B cell (primary cell): ENCODE measurements around the gene KRTAP20-3. TPM values are rescaled to one million over a fixed set of nuclear protein-coding genes. Genes with fewer than 3 reads are reported as not detected.

Experiments
- ATAC-seq: fragments of 200-7000 bp; cut with Tn5 transposase; one replicate; pipeline ENCODE4 v1.10.0; 2021; ENCODE audit warnings: low read depth, mild to moderate bottlenecking, moderate number of reproducible peaks, moderate library complexity
- CTCF ChIA-PET: fragments of 350-600 bp; sonication (Branson Sonifier 250); formaldehyde crosslinking; loops from one replicate; lab custom pipeline; 2021; ENCODE audit warnings: antibody characterized with exemption, inconsistent platforms; lab: Charles Lee
- POLR2A ChIA-PET: fragments of 350-600 bp; sonication (Branson Sonifier 250); formaldehyde crosslinking; loops from one replicate; lab custom pipeline; 2021; ENCODE audit warnings: antibody characterized with exemption; lab: Charles Lee
- DNase-seq: peaks from one replicate; pipeline ENCODE4 v3.0.0; 2013
- H2AFZ ChIP-seq: 2 replicates; pipeline ENCODE4 v1.6.1; 2012; ENCODE audit warnings: mild to moderate bottlenecking, low read depth, low read length; ENCODE audit not compliant: insufficient read depth, poor library complexity, severe bottlenecking
- H3K27ac ChIP-seq, 2 donors: 1 replicate in 1 of 2; 2 replicates in 1 of 2; pipeline ENCODE4 v1.5.1; 2012 to 2013; ENCODE audit warnings: low read length in 2 of 2, mild to moderate bottlenecking in 2 of 2, moderate library complexity in 1 of 2
- H3K27me3 ChIP-seq, 4 experiments: fragments of 200-600 bp in 1 of 4; sonication (generic) in 1 of 4; replicated peaks in 1 of 4; 1 replicate in 2 of 4; 2 replicates in 2 of 4; pipeline versions ENCODE4 v1.6.1 to v1.7.0; 2013 to 2016; ENCODE audit warnings: low read length in 3 of 4, mild to moderate bottlenecking in 2 of 4, mixed read lengths in 1 of 4, moderate library complexity in 1 of 4; ENCODE audit not compliant: insufficient read depth in 4 of 4, control insufficient read depth in 3 of 4; ENCODE audit errors: control extremely low read depth in 1 of 4
- H3K36me3 ChIP-seq, 2 experiments: replicated peaks in 1 of 2; 1 replicate in 1 of 2; 2 replicates in 1 of 2; pipeline versions ENCODE4 v1.6.1 to v1.7.1; 2013; ENCODE audit warnings: low read length in 1 of 2; ENCODE audit not compliant: insufficient read depth in 2 of 2, control insufficient read depth in 1 of 2; ENCODE audit errors: control extremely low read depth in 1 of 2, extremely low read depth in 1 of 2
- H3K4me1 ChIP-seq, 2 donors: fragments of 200-600 bp in 1 of 2; sonication (generic) in 1 of 2; 1 replicate in 1 of 2; 2 replicates in 1 of 2; pipeline versions ENCODE4 v1.5.1 to v1.6.1; 2013 to 2017; ENCODE audit warnings: low read length in 2 of 2; ENCODE audit not compliant: control insufficient read depth in 2 of 2, insufficient read depth in 2 of 2
- H3K4me2 ChIP-seq: replicated peaks from 2 replicates; pipeline ENCODE3; 2012; ENCODE audit warnings: mild to moderate bottlenecking, low read depth, low read length; ENCODE audit not compliant: poor library complexity, severe bottlenecking
- H3K4me3 ChIP-seq, 5 experiments: fragments of 200-600 bp in 1 of 5; sonication (generic) in 1 of 5; 1 replicate in 3 of 5; 2 replicates in 2 of 5; pipeline versions ENCODE4 v1.5.1 to v1.7.0; 2011 to 2016; ENCODE audit warnings: low read length in 4 of 5, mild to moderate bottlenecking in 4 of 5, low read depth in 2 of 5, control low read depth in 1 of 5, moderate library complexity in 1 of 5; ENCODE audit not compliant: insufficient read depth in 1 of 5; ENCODE audit errors: control extremely low read depth in 1 of 5, extremely low read depth in 1 of 5
- H3K79me2 ChIP-seq: fragments of 200-600 bp; sonication (generic); one replicate; pipeline ENCODE4 v1.6.0; 2016; ENCODE audit warnings: low read length; ENCODE audit not compliant: control insufficient read depth, insufficient read depth
- H3K9ac ChIP-seq: fragments of 200-600 bp; sonication (generic); 2 replicates; pipeline ENCODE4 v1.6.1; 2017; ENCODE audit warnings: mild to moderate bottlenecking, low read length, moderate library complexity
- H3K9me3 ChIP-seq, 3 donors: one replicate each; pipeline versions ENCODE4 v1.6.1 to v1.7.1; 2013; ENCODE audit warnings: low read length in 2 of 3; ENCODE audit not compliant: control insufficient read depth in 2 of 3, insufficient read depth in 1 of 3; ENCODE audit errors: control extremely low read depth in 1 of 3
- H4K20me1 ChIP-seq: 2 replicates; pipeline ENCODE4 v1.6.0; 2012; ENCODE audit warnings: mild to moderate bottlenecking, low read length; ENCODE audit not compliant: insufficient read depth, control insufficient read depth, poor library complexity, severe bottlenecking
- H3K27ac Mint-ChIP-seq: one replicate; pipeline ENCODE4 v1.8.0; 2021; ENCODE audit warnings: mixed read lengths
- H3K27me3 Mint-ChIP-seq: one replicate; pipeline ENCODE4 v1.8.0; 2021; ENCODE audit warnings: mixed read lengths
- H3K4me1 Mint-ChIP-seq: one replicate; pipeline ENCODE4 v1.8.0; 2021; ENCODE audit warnings: mixed read lengths
- H3K4me3 Mint-ChIP-seq: one replicate; pipeline ENCODE4 v1.8.0; 2021; ENCODE audit warnings: mixed read lengths
- H3K9me3 Mint-ChIP-seq: one replicate; pipeline ENCODE4 v1.8.0; 2022; ENCODE audit warnings: mixed read lengths; ENCODE audit not compliant: insufficient read depth
- EZH2 ChIP-seq: IDR thresholded peaks from 2 replicates; pipeline ENCODE4 v1.6.1; 2012; ENCODE audit warnings: borderline replicate concordance, low read depth, mild to moderate bottlenecking, moderate library complexity, low read length; ENCODE audit not compliant: insufficient read depth, poor library complexity, severe bottlenecking
- WGBS: methylation state at CpG from one replicate; pipeline ENCODE4 v1.1.5; 2013; ENCODE audit warnings: missing lambda C conversion rate; ENCODE audit not compliant: insufficient coverage; 5-methylcytosine and 5-hydroxymethylcytosine counted together
- intact Hi-C: fragments of 100-400 bp; cut with micrococcal nuclease; formaldehyde crosslinking; loops from one replicate; pipeline ENCODE4 v1.10.0; 2022
- polyA plus RNA-seq: library from polyadenylated mRNA; depleted of rRNA; stranded (reverse); fragments of >200 nt; gene quantifications from 2 replicates; pipeline ENCODE4 v1.2.3, GENCODE V29; 2012
- total RNA-seq, 2 donors: library from RNA; stranded (reverse); fragments of 120-200 nt in 1 of 2; gene quantifications; 1 replicate in 1 of 2; 2 replicates in 1 of 2; pipeline versions ENCODE4 v1.2.3 to v1.2.4, GENCODE V29; 2013 to 2022
- TF ChIP-seq, protein P1 (sequence below): fragments of 200-600 bp; IDR thresholded peaks from one replicate; pipeline ENCODE4 v1.8.0; 2022; ENCODE audit warnings: antibody characterized with exemption, mild to moderate bottlenecking

The KRTAP20-3 gene
- total and polyA plus RNA-seq, 2 donors (not counting 1 experiment from before 2014, with no cell fraction given): not detected

DNA sequence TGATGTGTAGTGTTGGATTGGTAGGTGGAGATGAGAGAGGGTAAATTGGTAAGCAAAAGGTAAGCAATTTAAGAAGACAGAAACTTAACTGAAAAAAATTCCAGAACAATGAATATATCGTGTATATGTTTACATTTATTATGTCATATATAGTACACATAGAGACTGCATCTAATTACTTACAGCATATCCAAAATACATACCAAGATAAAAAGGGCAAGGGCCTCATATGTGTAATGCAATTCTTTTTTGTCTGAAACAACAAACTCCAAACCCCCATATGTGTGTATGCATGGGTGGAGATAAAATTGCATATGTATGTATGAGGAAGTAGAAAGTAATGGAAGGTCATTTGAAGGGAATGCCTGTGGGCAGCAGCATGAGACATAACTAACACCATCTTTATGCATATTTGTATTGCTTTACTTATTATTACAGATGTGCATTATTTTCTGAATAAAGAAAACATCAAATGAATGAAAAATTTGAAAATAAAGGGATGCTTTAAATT lies 4.3 kb downstream of the KRTAP20-3 start:
- Histone ChIP-seq H3K9me3 (no peaks in the 10 kb centered on the region), H3K4me1 (no peaks in the 10 kb centered on the region), H3K27me3 (no peaks in the 10 kb centered on the region), H3K27ac (no peak overlapping the region), H3K4me3 (no peak overlapping the region), H4K20me1 (no peaks in the 10 kb centered on the region), H3K36me3 (no peaks in the 10 kb centered on the region), H2AFZ (no peak overlapping the region), H3K9ac (no peak overlapping the region), H3K4me2 (no peak overlapping the region), H3K79me2 (no peaks in the 10 kb centered on the region)
- H3K9me3 Mint-ChIP-seq: peaks cover 3% of the 10 kb centered on the region
- intact Hi-C loops: no loop called here
- ChIA-PET CTCF (no interaction called here), POLR2A (no interaction called here)
- WGBS: no CpG with 5 or more reads among the region's 1 CpG
- no peak for ATAC-seq
- H3K27ac Mint-ChIP-seq: no peak overlapping the region
- H3K27me3 Mint-ChIP-seq: no peaks in the 10 kb centered on the region
- DNase-seq: no peak
- TF ChIP-seq, protein P1, sequence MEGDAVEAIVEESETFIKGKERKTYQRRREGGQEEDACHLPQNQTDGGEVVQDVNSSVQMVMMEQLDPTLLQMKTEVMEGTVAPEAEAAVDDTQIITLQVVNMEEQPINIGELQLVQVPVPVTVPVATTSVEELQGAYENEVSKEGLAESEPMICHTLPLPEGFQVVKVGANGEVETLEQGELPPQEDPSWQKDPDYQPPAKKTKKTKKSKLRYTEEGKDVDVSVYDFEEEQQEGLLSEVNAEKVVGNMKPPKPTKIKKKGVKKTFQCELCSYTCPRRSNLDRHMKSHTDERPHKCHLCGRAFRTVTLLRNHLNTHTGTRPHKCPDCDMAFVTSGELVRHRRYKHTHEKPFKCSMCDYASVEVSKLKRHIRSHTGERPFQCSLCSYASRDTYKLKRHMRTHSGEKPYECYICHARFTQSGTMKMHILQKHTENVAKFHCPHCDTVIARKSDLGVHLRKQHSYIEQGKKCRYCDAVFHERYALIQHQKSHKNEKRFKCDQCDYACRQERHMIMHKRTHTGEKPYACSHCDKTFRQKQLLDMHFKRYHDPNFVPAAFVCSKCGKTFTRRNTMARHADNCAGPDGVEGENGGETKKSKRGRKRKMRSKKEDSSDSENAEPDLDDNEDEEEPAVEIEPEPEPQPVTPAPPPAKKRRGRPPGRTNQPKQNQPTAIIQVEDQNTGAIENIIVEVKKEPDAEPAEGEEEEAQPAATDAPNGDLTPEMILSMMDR: no peak
- TF ChIP-seq EZH2: no peak
- H3K4me1 Mint-ChIP-seq: no peaks in the 10 kb centered on the region
- H3K4me3 Mint-ChIP-seq: no peak overlapping the region

GRCh38 chr21:30652891-30653290 lies 10.2 kb downstream of the KRTAP20-3 start:
- H3K27ac ChIP-seq: no peak overlapping the region
- H3K4me2 ChIP-seq: no peak overlapping the region
- intact Hi-C loops: no loop called here
- H3K9ac ChIP-seq: no peak overlapping the region
- CTCF ChIA-PET: no interaction called here
- H3K9me3 ChIP-seq: no peaks in the 10 kb centered on the region
- H3K79me2 ChIP-seq: no peaks in the 10 kb centered on the region
- no peak overlapping the region for H3K4me3 ChIP-seq
- ATAC-seq (no peak), DNase-seq (no peak)
- POLR2A ChIA-PET: no interaction called here
- H3K9me3 Mint-ChIP-seq: peaks cover 2% of the 10 kb centered on the region
- H3K4me1 ChIP-seq: no peaks in the 10 kb centered on the region
- no peak overlapping the region for H2AFZ ChIP-seq
- H3K4me1 Mint-ChIP-seq: no peaks in the 10 kb centered on the region
- TF ChIP-seq, protein P1: no peak
- no peak for TF ChIP-seq EZH2
- no peaks in the 10 kb centered on the region for H3K36me3 ChIP-seq
- H3K27me3 ChIP-seq: no peaks in the 10 kb centered on the region
- no peaks in the 10 kb centered on the region for H3K27me3 Mint-ChIP-seq
- no peak overlapping the region for H3K4me3 Mint-ChIP-seq
- H4K20me1 ChIP-seq: no peaks in the 10 kb centered on the region
- H3K27ac Mint-ChIP-seq: no peak overlapping the region
